Medulla oblongata (tissue), 1 donor: Measurements from ENCODE around the gene NOC2L.
A peak's percentile ranks its signal among the peaks of the same experiment; 100 is the strongest.

ENCODE experiments used
- DNase-seq: peaks from one replicate; pipeline ENCODE4 v3.0.0-alpha.2; 2015; ENCODE audit errors: extremely low spot score

The NOC2L gene

DNA sequence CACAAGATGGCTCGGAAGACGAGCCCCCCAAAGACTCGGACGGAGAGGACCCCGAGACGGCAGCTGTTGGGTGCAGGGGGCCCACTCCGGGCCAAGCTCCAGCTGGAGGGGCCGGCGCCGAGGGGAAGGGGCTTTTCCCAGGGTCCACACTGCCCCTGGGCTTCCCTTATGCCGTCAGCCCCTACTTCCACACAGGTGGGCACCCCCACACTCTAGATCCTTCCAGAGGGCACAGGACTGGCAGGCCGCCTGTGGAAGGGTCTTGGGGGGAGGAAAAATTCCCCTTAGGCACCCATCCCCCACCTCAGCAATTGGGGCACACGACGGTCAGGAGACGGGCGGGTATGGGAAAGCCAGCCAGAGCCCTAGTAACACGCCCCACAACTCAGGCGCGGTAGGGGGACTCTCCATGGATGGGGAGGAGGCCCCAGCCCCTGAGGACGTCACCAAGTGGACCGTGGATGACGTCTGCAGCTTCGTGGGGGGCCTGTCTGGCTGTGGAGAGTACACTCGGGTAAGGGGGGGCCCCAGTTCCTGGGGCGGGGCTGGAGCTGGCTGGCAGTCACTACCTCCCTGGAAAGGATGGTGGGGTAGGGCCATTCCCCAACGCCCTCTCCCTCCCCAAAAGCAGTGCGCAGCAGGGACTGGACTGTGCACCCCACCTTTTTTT is 16.1 kb downstream of the NOC2L start:
- no peak for DNase-seq

DNA sequence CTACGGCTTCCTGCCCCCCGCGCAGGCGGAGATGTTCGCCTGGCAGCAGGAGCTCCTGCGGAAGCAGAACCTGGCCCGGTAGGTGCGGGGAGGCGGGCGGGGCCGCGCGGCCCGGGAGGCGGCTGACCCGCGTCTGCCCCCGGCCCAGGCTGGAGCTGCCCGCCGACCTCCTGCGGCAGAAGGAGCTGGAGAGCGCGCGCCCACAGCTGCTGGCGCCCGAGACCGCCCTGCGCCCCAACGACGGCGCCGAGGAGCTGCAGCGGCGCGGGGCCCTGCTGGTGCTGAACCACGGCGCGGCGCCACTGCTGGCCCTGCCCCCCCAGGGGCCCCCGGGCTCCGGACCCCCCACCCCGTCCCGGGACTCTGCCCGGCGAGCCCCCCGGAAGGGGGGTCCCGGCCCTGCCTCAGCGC is 16.6 kb downstream of the NOC2L start:
- DNase-seq = no peak

DNA sequence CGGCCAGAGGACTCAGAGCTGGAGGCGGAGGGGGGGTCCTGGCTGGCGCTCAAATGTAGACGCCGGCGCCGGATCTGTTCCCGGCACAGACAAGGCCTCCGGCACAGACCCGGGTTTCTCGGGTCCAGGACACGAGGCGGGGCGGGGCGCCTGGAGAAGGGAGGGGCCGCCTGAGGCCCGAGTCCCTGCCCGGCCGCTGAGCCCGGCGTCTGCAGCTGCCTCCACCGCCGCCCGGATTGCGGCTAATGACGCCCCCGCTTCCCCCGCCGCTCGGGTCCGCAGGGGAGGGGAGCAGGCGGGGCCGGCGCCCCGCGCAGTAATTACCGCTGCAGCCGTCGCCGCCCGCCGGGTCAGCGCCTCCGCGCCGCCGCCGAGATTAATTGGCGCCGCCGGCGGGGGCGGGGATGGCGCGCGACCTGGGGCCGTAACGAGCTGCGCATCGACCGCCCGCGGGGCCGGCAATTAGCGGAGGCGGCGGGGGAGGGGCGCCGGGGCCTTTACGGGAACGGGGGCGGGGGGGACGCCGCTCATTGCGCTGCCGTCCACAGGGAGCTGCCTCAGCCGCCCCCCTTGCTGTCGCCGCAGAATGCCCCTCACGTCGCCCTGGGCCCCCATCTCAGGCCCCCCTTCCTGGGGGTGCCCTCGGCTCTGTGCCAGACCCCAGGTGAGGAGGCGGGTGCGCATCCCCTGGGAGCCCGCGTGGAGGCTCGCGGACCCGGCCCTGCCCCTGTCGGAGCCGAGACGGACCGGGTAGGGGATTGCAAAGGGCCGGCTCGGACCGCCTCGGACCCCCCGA is 17.3 kb downstream of the NOC2L start:
- peak; percentile 46 for DNase-seq

DNA sequence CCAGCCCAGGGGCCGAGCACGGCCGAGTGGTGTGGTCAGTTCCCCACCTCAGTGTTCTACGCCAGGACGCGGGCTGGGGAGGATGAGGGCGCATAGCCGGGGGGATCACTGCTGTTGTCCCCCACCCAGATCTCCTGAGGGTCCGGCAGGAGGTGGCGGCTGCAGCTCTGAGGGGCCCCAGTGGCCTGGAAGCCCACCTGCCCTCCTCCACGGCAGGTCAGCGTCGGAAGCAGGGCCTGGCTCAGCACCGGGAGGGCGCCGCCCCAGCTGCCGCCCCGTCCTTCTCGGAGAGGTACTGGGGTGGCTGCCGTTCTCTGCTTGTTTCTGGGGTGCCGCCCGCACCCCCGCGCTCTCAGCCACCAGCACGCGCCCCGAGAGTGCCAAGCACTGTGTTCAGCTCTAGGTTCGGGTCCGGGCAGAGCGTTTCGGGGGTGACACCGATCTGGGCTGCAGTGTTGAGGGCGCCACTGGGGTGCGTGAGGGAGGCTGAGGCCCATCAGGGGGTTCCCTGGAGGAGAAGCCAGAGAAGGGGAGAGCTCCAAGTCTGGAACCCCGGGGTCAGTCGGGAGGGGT is 18.0 kb downstream of the NOC2L start:
- no peak for DNase-seq

DNA sequence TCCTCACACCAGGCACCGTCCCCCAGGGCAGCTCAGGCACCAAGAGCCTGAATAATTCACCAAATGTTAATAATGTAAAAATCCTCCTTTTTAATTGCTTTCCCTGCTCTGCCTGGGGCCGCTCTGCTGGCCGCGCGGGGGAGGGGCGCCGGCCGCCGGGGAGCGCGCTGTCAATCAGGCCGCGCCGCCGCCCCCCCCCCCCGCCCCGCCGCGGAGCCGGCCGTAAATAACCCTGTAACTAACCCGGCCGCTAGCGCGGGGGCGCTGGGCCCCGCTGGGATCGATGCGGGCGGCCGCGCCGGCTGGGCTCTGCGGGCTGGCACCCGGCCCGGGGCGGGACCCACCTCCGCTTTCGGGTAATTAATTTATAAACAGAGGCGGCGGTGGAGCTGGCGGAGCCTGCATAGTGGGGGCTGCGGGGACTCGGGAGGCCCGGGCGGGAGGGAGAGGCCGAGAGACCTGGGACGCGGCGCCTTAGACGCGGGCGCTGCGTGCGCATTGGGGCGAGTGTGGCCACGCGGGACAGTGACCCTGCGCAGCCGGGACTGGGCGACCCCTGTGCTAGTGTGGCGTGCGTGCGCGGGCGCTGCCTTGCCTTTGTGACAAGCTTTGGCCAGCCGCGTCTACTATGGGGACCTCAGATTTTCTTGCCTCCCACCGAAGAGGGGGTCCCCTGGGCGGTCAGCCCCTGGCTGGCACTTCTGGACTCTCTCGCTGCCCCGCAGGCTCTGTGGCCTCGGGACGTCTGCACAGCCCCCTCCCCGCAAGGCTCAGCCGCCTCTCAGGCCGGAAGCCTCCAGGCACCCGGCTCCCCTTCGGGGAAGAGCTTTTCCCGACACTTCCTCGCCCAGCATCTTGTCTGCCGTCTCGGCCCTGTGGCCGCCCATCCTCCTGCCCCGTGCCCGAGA is 18.7 kb downstream of the NOC2L start:
- DNase-seq = peak; percentile 45

DNA sequence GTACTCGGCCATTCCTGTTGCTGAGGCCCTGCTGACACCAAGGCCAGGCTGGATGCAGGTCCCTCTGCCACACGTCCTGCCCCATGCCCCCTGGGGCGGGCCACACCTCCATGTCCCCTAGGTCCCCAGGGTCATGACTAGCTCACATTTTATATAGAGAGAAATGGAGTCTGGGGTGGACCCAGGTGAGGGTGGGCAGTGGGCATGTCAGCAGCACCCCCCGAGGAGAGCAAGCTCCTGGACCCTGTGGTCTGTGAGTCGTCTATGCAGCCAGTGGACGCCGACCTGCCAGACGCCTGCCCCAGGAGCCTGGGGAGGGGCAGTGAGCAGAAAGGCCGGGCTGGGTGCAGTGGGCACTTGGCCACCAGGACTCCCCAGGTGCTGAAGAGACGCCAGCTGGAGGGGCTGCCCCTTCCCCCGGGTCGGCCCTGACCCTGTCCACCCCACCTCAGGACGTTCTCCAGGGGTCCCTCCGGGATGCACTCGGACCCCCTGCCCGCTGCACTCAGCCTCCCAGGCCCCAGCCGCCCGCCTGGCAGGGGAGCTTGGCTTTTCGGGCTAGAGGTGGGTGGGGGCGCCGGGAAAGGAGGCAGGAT is 19.4 kb downstream of the NOC2L start:
- no peak for DNase-seq

DNA sequence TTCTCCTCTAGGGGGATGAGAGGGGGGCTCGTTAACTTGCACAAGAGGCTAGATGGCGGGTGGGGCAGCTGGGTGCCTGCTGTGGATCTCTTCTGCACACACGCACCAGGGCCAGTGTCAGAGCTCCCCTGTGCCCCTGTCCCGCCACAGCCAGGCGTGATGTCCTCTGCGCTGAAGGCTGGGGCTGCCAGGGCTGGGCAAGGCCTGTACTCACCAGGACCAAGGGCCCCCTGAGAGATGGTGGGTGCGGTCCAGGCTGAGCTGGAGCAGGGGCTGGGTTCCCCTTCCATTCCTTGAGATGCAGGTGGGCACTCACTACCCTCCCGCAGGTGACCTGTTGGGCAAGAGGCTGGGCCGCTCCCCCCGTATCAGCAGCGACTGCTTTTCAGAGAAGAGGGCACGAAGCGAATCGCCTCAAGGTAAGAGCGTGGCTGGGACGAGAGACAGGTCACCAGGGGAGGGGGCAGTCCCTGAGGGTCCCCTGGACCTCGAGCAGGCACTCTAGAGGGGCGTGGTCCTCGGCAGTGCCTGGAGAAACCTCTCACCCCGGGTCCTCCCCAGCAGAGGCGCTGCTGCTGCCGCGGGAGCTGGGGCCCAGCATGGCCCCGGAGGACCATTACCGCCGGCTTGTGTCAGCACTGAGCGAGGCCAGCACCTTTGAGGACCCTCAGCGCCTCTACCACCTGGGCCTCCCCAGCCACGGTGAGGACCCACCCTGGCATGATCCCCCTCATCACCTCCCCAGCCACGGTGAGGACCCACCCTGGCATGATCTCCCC is 20.2 kb downstream of the NOC2L start:
- DNase-seq = no peak

DNA sequence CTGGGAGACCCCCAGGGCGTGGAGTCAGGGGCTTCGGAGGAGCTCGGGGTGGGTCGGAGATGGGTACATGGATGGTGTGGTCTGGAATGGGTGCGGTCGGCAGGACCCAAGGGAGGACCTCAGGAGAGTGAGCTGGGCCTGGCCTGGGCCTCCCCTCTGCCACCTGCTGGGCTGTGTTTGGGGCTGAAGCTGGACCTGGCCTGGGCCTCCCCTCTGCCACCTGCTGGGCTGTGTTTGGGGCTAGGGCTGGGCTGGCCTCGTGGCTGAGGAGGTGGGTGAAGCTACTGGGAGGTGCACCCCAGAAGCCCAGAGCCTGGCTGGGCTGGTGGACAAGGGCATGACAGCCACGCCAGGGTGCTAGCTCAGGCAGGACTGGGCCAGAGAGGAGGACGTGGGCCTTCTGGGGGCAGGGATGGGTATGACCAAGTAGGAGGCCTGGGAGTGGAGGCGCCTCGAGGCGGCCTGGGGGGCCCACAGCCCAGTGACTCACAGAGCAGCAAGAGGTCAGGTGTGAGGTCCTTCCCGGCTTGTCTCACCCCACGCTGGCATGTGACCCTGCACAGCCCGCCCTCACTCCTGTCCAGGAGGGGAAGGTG is 20.9 kb downstream of the NOC2L start:
- DNase-seq = no peak

DNA sequence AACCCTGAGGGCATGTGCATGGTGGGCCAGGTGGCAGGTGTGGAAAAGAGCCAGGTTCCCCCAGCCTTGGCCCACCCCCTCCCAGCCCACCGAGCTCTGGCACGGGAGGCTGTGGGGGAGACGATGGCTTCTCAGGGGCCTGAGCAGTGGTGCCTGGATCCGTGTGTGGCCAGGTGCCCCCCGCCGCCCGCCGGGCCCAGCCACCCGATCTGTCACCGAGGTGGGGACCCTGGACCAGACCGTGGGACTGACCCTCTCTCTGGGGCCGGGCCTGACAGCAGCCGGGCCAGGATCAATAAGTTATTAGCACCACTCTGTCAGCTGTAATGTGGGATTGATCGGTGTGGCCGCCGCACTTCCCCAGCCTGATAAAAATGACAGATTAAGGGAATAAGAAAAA is 21.5 kb downstream of the NOC2L start:
- DNase-seq = no peak

DNA sequence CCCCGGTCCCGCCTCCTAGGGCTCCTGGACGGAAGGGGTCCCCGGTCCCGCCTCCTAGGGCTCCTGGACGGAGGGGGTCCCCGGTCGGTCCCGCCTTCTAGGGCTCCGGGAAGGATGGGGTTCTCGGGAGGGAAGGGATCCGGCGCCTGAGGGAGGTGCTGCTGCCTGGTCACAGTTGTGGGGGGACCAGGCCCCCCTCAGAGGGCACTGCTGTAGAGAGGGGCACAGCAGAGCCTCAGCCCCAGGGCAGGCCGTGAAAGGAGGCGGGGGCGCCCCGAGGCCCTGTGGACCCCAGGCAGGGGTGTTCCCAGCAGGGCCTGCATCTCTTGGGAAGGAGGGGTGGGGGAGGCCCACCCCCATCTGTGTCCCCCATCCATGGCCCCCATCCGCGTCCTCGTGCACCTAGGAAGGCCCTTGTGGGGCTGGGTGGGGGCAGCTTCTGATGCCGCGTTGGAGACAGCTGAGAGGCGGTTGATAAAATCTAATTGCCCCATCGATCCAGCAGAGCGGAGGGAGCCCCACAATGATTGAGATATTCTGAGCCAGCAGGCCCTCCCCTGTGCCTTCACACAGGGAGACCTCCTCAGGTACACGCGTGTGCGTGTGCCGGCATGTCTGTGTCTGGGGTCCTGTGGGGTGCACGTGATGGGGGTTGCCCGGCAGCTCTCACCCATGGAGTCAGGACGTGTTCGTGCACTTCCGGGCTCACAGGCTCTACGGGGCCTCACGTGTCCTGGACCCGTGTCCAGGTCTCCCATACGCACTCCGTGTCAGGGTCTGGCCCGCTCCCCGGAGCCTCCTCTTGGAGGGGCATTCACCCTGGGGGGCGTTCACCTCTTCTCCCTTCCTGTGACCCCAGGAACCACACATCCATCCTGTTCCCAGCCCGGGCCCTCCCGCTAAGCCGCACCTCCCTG is 22.4 kb downstream of the NOC2L start:
- DNase-seq = no peak

DNA sequence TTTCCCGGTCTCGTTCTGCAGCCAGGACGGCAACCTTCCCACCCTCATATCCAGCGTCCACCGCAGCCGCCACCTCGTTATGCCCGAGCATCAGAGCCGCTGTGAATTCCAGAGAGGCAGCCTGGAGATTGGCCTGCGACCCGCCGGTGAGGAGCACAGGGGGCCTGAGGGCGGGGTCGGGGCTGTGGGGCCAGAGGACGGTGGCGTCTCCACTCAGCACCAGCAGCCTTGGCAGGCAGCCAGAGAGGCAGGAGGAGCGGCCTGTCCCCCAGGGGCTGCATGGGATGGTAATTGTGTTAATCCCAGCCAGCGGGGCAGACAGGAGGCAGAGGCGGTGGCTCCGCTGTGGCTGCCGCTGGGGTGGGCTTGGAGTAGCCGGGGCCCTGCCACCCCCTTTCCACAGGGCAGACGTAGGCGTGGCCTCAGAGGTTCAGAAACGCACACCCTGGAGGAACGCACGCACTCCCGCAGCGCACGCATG is 23.3 kb downstream of the NOC2L start:
- no peak for DNase-seq

DNA sequence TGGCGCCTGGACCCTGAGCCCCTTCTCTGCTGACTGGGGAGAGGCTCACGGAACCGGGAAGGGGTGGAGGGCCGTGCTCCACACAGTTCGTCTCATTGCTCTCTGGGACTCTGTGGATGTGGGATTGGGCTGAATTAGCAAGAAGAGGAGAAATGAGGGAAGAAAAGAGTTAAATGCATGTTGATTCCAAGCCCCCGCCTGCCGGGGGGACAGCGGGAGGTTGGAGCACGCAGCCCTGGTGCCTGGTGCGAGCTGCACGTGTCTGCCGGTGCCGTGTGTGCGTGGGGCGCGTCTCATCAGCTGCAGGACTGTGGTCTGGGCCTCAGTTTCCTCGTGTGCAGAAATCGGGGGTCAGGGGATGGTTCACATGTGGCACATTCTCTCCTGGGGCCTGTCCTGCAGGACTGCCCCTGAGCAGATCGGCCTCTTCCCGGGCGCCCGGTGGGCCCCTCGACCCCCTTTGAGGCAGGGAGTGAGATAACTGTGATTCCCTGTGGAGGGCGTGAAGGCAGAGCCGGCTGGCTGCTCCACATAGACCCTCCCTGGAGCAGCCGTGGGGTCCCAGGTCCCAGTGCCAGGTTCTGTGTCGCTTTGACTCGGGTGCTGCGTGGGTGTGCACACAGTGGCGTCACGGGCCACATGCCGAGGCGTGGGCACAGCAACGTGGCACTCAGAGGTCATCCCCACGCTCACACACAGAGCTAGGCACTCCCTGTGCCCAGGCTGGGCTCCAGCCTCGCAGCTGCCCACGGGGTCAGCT is 23.9 kb downstream of the NOC2L start:
- DNase-seq = no peak

DNA sequence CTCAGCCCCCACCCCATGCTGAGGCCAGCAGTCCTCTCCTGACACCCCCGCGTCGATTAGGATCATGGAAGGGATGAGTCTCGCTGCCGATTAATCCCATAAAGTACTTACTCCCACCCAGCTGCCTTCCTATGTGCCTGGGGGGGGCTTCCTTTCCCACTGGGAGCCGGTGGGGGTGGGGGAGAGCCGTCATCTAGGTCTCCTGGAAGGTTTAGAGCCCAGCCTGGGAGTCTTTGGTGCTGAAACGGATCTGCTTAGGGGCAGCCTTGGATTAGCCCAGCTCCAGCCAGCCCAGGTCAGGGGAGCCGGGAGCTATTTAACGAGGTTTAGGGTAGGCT is 25.5 kb downstream of the NOC2L start:
- no peak for DNase-seq

DNA sequence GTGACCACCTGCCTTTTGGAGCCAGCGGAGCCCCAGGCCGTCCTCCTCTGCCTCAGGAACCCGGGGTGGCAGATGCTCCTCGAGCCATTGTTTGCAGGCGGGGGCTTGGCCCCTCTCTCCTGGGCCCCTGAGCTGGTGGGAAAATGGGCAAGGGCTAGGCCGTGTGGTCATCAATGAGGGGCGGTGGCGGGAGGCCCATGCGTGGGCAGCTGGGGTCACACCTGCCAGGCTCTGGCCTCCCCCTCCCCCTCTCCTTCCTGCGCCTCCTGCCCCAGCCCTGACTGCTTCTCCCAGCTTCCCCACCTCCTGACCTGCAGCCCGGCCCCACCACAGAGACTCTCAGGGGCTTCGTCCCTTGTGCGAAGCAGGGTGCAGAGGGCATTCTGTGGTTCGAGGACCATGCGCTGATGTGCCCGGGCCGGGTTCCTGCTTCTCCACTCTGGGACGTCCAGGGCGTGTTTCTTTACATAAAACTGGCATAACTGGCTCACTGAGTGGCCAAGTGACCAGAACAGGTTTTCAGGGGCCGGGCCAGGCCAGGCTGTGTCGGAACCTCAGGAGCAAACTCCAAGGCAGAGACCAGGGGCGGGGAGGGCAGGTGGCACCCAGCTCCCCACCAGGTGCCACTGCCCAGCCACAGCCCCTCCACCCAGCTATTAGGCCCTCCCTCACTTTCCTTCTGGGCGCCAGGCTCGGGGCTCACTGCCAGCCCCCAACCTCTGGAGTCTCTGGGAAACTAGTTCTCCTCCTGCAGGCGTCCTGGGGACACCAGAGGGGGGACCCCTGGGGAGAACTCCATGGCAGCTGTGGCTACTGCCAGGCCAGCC is 26.1 kb downstream of the NOC2L start:
- DNase-seq = no peak

DNA sequence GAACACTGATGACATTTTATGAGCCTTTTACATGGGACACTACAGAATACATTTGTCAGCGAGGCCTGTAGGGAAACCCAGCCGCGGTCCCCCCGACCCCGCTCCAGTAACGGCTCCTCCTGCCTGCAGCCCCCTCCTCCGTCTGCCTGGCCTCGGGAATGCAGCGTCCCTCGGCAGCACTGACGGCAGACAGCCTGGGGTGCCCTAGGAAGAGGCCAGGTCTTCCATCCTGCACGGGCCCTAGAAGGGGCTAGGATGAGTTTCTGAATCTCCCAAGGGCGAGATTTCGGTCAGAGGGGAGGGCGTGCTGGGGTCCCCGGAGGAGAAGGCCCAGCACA is 26.9 kb downstream of the NOC2L start:
- DNase-seq = no peak

DNA sequence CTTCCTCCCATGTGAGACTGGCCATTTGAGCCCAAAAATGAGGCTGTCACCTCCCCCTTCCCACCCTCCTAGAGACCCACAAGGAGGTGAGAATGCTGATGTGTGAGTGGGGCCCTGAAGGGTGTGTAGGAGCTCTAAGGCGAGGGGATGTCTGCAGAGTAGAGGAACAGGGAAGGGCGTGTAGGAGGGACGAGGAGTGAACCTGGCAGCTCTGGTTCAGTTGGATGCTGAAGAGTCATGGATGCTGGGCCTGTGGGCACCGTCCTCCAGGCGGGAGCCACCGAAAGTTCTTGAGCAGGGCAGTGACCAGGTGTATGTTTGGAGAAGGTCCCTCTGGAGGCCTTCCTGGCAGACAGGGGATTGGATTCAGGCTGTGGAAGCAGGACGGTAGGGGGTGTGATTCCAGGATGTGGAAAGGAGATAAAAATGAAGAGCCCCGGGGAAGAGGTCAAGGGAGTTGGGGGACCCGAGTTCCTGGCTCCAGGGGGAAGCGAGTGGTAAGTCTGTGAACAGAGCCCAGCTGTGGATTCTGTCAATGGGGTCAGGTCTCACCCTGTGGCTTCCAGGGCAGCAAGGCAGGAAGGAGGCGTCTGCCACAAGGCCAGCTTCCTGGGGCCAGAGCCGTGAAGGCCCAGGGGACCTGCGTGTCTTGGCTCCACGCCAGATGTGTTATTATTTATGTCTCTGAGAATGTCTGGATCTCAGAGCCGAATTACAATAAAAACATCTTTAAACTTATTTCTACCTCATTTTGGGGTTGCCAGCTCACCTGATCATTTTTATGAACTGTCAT is 27.5 kb downstream of the NOC2L start:
- DNase-seq = no peak

DNA sequence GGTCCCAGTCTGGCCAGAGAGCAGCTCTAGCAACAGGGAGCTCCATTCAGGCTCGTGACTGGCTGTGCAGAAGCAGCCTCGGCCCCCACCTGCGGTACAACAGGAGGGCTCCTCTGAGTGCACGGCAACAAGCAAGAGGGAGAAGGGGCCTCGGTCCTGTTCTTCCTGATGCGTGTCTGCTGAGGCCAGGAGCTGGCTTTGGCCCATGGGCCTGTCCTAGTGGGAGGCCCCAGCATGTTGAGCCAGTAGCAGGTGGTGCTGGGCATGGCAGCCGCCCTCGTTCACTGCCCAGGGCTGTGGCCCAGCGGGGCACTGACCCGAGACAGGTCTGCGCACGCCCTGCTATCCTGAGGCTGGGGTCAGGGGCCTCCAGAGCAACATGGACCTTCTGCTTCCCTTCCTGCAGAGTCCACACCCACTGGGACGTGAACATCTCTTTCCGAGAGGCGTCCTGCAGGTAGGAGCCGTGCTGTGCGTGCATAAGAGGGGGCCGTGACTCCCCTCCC is 28.4 kb downstream of the NOC2L start:
- DNase-seq = no peak
